OCI-LY7 (cell line): ENCODE results near the gene UNKL. TPM values are rescaled to one million over a fixed set of nuclear protein-coding genes. Genes with fewer than 3 reads are reported as not detected.

Source experiments
- BruUV-seq: library from RNA; stranded (reverse); fragments of 400-500 nt; replicated peaks from 2 replicates; lab custom pipeline; 2021; lab: Mats Ljungman, UMichigan
- CTCF ChIA-PET: fragments of 300-600 bp; sonication (Branson Sonifier 250); formaldehyde crosslinking; loops from one replicate; lab custom pipeline; 2022; ENCODE audit warnings: antibody characterized with exemption; ENCODE audit not compliant: unreplicated experiment; lab: Charles Lee
- POLR2A ChIA-PET: fragments of 300-600 bp; sonication (Branson Sonifier 250); formaldehyde crosslinking; loops from one replicate; lab custom pipeline; 2022; ENCODE audit warnings: antibody characterized with exemption; lab: Charles Lee
- DNase-seq: peaks from one replicate; pipeline ENCODE4 v3.0.0-alpha.2; 2015; ENCODE audit warnings: low spot score
- H2AFZ ChIP-seq: fragments of 200-600 bp; sonication (generic), shearing (Covaris generic); 2 replicates; pipeline ENCODE4 v1.6.1; 2014; ENCODE audit warnings: mild to moderate bottlenecking, antibody characterized with exemption, low read length, moderate library complexity
- H3K27ac ChIP-seq: fragments of 200-600 bp; sonication (generic); 2 replicates; pipeline ENCODE4 v1.5.1; 2014; ENCODE audit warnings: mixed run types, low read depth, mild to moderate bottlenecking, moderate library complexity, low read length, inconsistent platforms; ENCODE audit not compliant: poor library complexity, severe bottlenecking
- H3K36me3 ChIP-seq: fragments of 200-600 bp; sonication (generic); 2 replicates; pipeline ENCODE4 v1.6.1; 2014; ENCODE audit warnings: mild to moderate bottlenecking, antibody characterized with exemption, low read length, moderate library complexity, mixed read lengths; ENCODE audit not compliant: insufficient read depth
- H3K4me1 ChIP-seq: fragments of 200-600 bp; sonication (generic); 2 replicates; pipeline ENCODE4 v1.5.1; 2014; ENCODE audit warnings: mild to moderate bottlenecking, low read length; ENCODE audit not compliant: insufficient read depth, poor library complexity, severe bottlenecking
- H3K4me2 ChIP-seq: fragments of 200-600 bp; sonication (generic); 2 replicates; pipeline ENCODE4 v1.6.1; 2014; ENCODE audit warnings: mild to moderate bottlenecking, low read length
- H3K4me3 ChIP-seq: fragments of 200-600 bp; sonication (generic); 2 replicates; pipeline ENCODE4 v1.5.1; 2014; ENCODE audit warnings: mild to moderate bottlenecking, low read depth, low read length; ENCODE audit not compliant: poor library complexity, severe bottlenecking
- H3K79me2 ChIP-seq: fragments of 200-600 bp; sonication (generic); 2 replicates; pipeline ENCODE4 v1.6.1; 2016; ENCODE audit warnings: low read depth, mild to moderate bottlenecking, low read length, moderate library complexity, mixed read lengths; ENCODE audit not compliant: insufficient read depth
- H3K9me2 ChIP-seq: fragments of 200-600 bp; sonication (generic); 2 replicates; pipeline ENCODE4 v1.6.1; 2016; ENCODE audit warnings: mild to moderate bottlenecking, low read length, mixed read lengths; ENCODE audit not compliant: insufficient read depth
- H3K9me3 ChIP-seq: fragments of 200-600 bp; sonication (generic); 2 replicates; pipeline ENCODE4 v1.6.1; 2014; ENCODE audit warnings: mild to moderate bottlenecking, mixed run types, low read length, mixed read lengths
- H4K20me1 ChIP-seq: fragments of 200-600 bp; sonication (generic); 2 replicates; pipeline ENCODE4 v1.6.1; 2014; ENCODE audit warnings: mild to moderate bottlenecking, antibody characterized with exemption, low read length, moderate library complexity, mixed read lengths; ENCODE audit not compliant: insufficient read depth
- EZH2phosphoT487 ChIP-seq: fragments of 200-600 bp; sonication (generic); IDR thresholded peaks from 2 replicates; pipeline ENCODE4 v1.6.1; 2018; ENCODE audit warnings: low read depth, borderline replicate concordance, mild to moderate bottlenecking, mixed run types, antibody characterized with exemption, low read length, moderate library complexity, mixed read lengths
- intact Hi-C: fragments of 100-400 bp; cut with micrococcal nuclease; formaldehyde crosslinking; loops from one replicate; pipeline ENCODE4 v1.10.0; 2022; ENCODE audit not compliant: unreplicated experiment
- total RNA-seq, 2 experiments: library from RNA; depleted of rRNA in 1 of 2; stranded (reverse); fragments of >200 nt in 1 of 2; shearing (Covaris generic) in 1 of 2; gene quantifications; 2 replicates each; pipeline ENCODE4 v1.2.3, GENCODE V29; 2014 to 2022
- TF ChIP-seq, protein P1 (sequence below): fragments of 200-600 bp; sonication (generic); conservative IDR thresholded peaks from 2 replicates; pipeline ENCODE4 v1.5.1; 2014; ENCODE audit warnings: mild to moderate bottlenecking, antibody characterized with exemption, low read length, moderate library complexity, mixed read lengths

UNKL gene
- total RNA-seq, 2 experiments from 2014 or later: 31.0 to 33.7 TPM

DNA sequence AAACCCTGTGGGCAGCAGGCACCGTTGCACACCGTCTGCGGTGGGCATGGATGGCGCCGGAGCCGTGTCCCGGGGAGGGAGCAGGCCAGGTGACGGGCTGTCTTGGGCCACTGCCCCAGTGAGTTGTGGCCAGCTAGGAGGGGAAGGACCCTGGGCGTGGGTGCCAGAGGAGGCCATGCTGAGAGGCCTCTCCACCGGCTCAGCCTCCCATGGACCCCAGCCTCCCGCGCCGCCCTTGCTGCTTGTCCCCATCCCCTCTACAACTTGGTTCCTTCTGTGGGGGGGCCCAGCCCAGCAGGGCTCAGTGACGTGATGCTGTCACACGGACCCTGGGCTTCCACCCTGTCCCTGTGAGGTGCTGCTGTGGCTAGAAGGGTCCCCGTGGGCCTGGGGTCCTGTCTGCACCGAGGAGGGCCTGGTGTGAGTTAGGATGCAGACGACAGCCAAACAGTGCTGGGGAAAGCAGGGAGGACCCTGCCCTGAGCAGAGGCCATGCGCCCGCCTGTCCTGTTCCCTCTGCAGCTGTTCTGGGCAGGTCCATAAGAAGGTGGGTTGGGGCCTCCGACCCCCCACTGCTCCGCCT lies 93.8 kb downstream of the UNKL start:
- Histone ChIP-seq H3K79me2 (peaks cover 11% of the 10 kb centered on the region; the same call in 1 of the 2 replicates), H3K4me2 (no peak overlapping the region), H3K27ac (no peak overlapping the region), H3K9me3 (no peaks in the 10 kb centered on the region), H4K20me1 (no peaks in the 10 kb centered on the region; the same call in 1 of the 2 replicates), H2AFZ (no peak overlapping the region), H3K4me1 (no peaks in the 10 kb centered on the region), H3K4me3 (no peak overlapping the region), H3K9me2 (no peaks in the 10 kb centered on the region), H3K36me3 (peaks cover 97% of the 10 kb centered on the region)
- ChIA-PET POLR2A (interaction anchor here (0.7 kb wide), 1 partner anchor 14 kb away, joined by 4 read pairs; no protein-coding TSS in a partner anchor), CTCF (no interaction called here)
- BruUV-seq: no TSS peak
- DNase-seq: no peak
- TF ChIP-seq EZH2phosphoT487: no peak
- TF ChIP-seq, protein P1, sequence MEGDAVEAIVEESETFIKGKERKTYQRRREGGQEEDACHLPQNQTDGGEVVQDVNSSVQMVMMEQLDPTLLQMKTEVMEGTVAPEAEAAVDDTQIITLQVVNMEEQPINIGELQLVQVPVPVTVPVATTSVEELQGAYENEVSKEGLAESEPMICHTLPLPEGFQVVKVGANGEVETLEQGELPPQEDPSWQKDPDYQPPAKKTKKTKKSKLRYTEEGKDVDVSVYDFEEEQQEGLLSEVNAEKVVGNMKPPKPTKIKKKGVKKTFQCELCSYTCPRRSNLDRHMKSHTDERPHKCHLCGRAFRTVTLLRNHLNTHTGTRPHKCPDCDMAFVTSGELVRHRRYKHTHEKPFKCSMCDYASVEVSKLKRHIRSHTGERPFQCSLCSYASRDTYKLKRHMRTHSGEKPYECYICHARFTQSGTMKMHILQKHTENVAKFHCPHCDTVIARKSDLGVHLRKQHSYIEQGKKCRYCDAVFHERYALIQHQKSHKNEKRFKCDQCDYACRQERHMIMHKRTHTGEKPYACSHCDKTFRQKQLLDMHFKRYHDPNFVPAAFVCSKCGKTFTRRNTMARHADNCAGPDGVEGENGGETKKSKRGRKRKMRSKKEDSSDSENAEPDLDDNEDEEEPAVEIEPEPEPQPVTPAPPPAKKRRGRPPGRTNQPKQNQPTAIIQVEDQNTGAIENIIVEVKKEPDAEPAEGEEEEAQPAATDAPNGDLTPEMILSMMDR: no peak
- intact Hi-C loops: no loop called here

DNA sequence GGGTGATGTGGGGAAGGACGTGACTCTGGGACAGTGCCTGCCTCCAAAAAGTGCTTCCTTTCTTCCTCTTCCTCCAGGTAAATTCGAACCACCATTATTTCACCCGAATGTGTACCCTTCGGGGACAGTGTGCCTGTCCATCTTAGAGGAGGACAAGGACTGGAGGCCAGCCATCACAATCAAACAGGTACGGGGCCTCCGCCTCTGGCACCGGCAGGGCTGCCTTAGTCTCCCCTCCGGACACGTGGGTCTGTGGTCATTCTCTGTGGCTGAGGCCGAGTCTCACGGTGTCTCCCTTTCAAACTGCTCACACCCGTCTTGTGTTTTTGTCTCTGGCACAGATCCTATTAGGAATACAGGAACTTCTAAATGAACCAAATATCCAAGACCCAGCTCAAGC lies 94.4 kb downstream of the UNKL start:
- Histone ChIP-seq H3K36me3 (peaks cover 97% of the 10 kb centered on the region), H3K79me2 (peaks cover 11% of the 10 kb centered on the region; the same call in 1 of the 2 replicates)
- no TSS peak for BruUV-seq

DNA sequence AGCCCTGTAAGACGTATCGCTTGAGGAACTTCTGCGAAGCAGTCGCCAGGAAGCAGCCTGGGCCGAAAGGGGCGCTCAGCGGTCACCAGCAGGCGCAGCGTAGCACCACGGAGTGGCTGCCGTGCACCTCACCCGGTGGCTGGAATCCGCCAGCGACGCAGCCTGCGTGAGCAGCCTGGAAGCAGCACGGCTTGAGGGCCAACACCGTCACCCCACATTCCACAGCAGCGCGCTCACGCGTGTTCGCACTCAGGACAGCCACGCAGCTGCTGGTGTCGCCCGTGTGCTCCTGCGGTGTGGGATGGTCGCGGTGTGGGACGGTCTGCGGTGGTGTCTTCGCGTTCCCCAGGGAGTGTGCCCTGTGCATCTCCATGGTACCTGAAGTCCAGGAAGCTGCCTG lies 95.5 kb downstream of the UNKL start:
- ChIA-PET CTCF (no interaction called here), POLR2A (no interaction called here)
- no peaks in the 10 kb centered on the region; the same call in 1 of the 2 replicates for H4K20me1 ChIP-seq
- no peak for DNase-seq
- peaks cover 21% of the 10 kb centered on the region for H3K79me2 ChIP-seq
- no TSS peak for BruUV-seq
- no peak overlapping the region for H3K4me3 ChIP-seq
- H3K27ac ChIP-seq: no peak overlapping the region
- H3K9me2 ChIP-seq: no peaks in the 10 kb centered on the region
- no peak overlapping the region for H3K4me2 ChIP-seq
- no peak overlapping the region for H2AFZ ChIP-seq
- TF ChIP-seq, protein P1: no peak
- H3K4me1 ChIP-seq: no peaks in the 10 kb centered on the region
- peaks cover 98% of the 10 kb centered on the region for H3K36me3 ChIP-seq
- intact Hi-C loops: no loop called here
- no peaks in the 10 kb centered on the region for H3K9me3 ChIP-seq

More for the DNA sequence above, 94.4 kb downstream of the UNKL start:
- Histone ChIP-seq H4K20me1 (no peaks in the 10 kb centered on the region; the same call in 1 of the 2 replicates), H3K4me1 (no peaks in the 10 kb centered on the region), H3K9me2 (no peaks in the 10 kb centered on the region), H3K4me3 (no peak overlapping the region), H2AFZ (no peak overlapping the region), H3K4me2 (no peak overlapping the region), H3K27ac (no peak overlapping the region), H3K9me3 (no peaks in the 10 kb centered on the region)
- DNase-seq: no peak
- intact Hi-C loops: no loop called here
- ChIA-PET CTCF (no interaction called here), POLR2A (no interaction called here)
- TF ChIP-seq, protein P1: no peak
- no peak for TF ChIP-seq EZH2phosphoT487
